MCF 10A (cell line): ENCODE data around the gene PTGDR2. TPM values are rescaled to one million over a fixed set of nuclear protein-coding genes. Genes with fewer than 3 reads are reported as not detected.

ENCODE experiments used
- BruUV-seq: library from RNA; stranded (reverse); fragments of 400-500 nt; replicated peaks from 2 replicates; lab custom pipeline; 2021; lab: Mats Ljungman, UMichigan
- CTCF ChIA-PET: fragments of 300-600 bp; sonication (Branson Sonifier 250); formaldehyde crosslinking; extraction: SDS; loops from one replicate; lab custom pipeline; 2021; ENCODE audit warnings: antibody characterized with exemption, inconsistent platforms; lab: Yijun Ruan, JAX
- POLR2A ChIA-PET: fragments of 300-600, 350-650 bp; sonication (Branson Sonifier 250); formaldehyde crosslinking; extraction: SDS; loops from one replicate; lab custom pipeline; 2020; ENCODE audit warnings: antibody characterized with exemption, inconsistent platforms; lab: Yijun Ruan, JAX
- DNase-seq: peaks from one replicate; pipeline ENCODE4 v3.0.0-alpha.2; 2018; ENCODE audit not compliant: unreplicated experiment
- H3K27ac Mint-ChIP-seq: one replicate; pipeline ENCODE4 v1.8.0; 2022; ENCODE audit warnings: mild to moderate bottlenecking, low read depth, mixed read lengths; ENCODE audit not compliant: unreplicated experiment
- H3K27me3 Mint-ChIP-seq: one replicate; pipeline ENCODE4 v1.8.0; 2022; ENCODE audit warnings: mixed read lengths; ENCODE audit not compliant: insufficient read depth, unreplicated experiment
- H3K36me3 Mint-ChIP-seq: one replicate; pipeline ENCODE4 v1.8.0; 2022; ENCODE audit warnings: mild to moderate bottlenecking, moderate library complexity, mixed read lengths; ENCODE audit not compliant: insufficient read depth, unreplicated experiment
- H3K4me1 Mint-ChIP-seq: one replicate; pipeline ENCODE4 v1.8.0; 2022; ENCODE audit warnings: mixed read lengths; ENCODE audit not compliant: insufficient read depth, unreplicated experiment
- H3K4me3 Mint-ChIP-seq: one replicate; pipeline ENCODE4 v1.8.0; 2022; ENCODE audit warnings: mild to moderate bottlenecking, moderate library complexity, mixed read lengths; ENCODE audit not compliant: unreplicated experiment
- H3K9me3 Mint-ChIP-seq: one replicate; pipeline ENCODE4 v1.8.0; 2022; ENCODE audit warnings: mixed read lengths; ENCODE audit not compliant: unreplicated experiment
- intact Hi-C: fragments of 100-400 bp; cut with micrococcal nuclease; formaldehyde crosslinking; loops from 2 replicates; pipeline ENCODE4 v1.14.1; 2022
- total RNA-seq: library from RNA; stranded (reverse); gene quantifications from 2 replicates; pipeline ENCODE4 v1.2.3, GENCODE V29; 2022
- TF ChIP-seq, protein P1 (sequence below): fragments of 200-600 bp; IDR thresholded peaks from one replicate; pipeline ENCODE4 v1.8.0; 2022; ENCODE audit warnings: antibody characterized with exemption, mild to moderate bottlenecking; ENCODE audit not compliant: unreplicated experiment

PTGDR2 gene
- total RNA-seq, 1 experiment from 2014 or later, result not detected

DNA sequence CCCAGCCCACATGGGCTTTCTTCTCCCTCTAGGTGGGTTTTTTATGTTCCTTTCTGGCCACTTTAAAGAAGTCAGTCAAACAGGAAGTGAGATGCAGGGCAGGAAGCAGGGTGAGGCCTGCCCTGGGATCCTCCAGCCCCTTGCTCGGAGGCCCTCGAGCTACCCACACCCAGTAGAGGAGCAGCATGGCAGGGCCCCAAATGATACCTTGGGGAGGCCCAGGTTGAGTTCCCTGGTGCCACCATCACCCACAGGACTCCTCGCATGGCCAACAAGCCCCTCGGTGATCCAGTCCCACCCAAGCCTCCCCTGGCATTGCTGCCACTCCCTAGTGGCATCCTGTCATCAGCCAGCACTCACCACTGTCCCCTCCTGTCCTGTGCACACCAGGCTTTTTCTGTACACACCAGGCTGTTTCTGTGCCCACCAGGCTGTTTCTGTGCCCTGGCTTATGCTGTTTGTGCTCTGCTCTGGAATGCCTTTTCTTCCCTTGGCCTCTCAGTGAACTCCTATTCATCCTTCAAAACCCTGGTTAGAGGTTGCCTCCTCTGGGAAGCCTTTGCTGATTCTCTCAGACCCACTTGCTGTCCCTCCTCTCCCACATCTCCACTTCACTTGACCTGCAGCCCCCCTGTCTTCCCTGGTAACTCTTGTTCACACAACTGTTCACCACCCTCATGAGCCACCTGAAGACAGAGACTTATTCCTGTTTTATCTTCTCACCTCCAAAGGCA lies 3.1 kb upstream of the PTGDR2 start:
- no peaks in the 10 kb centered on the region for H3K4me1 Mint-ChIP-seq
- no peak overlapping the region for H3K27ac Mint-ChIP-seq
- POLR2A ChIA-PET, result no interaction called here
- H3K36me3 Mint-ChIP-seq, result no peaks in the 10 kb centered on the region
- intact Hi-C loops, result no loop called here
- no TSS peak for BruUV-seq
- CTCF ChIA-PET, result no interaction called here
- H3K9me3 Mint-ChIP-seq, result no peaks in the 10 kb centered on the region
- H3K27me3 Mint-ChIP-seq, result peaks cover 20% of the 10 kb centered on the region
- H3K4me3 Mint-ChIP-seq, result no peak overlapping the region
- TF ChIP-seq, protein P1, sequence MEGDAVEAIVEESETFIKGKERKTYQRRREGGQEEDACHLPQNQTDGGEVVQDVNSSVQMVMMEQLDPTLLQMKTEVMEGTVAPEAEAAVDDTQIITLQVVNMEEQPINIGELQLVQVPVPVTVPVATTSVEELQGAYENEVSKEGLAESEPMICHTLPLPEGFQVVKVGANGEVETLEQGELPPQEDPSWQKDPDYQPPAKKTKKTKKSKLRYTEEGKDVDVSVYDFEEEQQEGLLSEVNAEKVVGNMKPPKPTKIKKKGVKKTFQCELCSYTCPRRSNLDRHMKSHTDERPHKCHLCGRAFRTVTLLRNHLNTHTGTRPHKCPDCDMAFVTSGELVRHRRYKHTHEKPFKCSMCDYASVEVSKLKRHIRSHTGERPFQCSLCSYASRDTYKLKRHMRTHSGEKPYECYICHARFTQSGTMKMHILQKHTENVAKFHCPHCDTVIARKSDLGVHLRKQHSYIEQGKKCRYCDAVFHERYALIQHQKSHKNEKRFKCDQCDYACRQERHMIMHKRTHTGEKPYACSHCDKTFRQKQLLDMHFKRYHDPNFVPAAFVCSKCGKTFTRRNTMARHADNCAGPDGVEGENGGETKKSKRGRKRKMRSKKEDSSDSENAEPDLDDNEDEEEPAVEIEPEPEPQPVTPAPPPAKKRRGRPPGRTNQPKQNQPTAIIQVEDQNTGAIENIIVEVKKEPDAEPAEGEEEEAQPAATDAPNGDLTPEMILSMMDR, result no peak
- DNase-seq, result no peak

DNA sequence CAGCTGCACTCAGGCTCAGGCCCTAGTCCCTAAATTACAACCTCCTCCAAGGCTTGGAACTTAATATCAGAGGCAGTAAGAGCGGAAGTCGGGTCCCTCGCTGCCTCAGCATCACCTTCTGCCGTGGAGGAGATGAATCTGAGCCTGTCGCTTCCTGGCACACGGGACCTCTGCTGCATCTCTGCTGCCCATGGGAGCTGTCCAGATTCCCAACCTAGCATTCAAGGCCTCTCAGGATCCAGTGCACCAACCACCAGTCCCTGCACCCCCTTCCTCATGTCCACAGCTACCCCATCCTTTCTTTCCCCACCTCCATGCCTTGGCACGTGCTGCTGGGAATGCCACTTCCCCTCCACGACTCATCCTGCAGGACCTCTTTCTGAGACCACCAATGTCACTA lies 2.5 kb upstream of the PTGDR2 start:
- no peaks in the 10 kb centered on the region for H3K4me1 Mint-ChIP-seq
- H3K9me3 Mint-ChIP-seq, result no peaks in the 10 kb centered on the region
- H3K4me3 Mint-ChIP-seq, result no peak overlapping the region
- no peak overlapping the region for H3K27ac Mint-ChIP-seq
- intact Hi-C loops, result no loop called here
- TF ChIP-seq, protein P1, result no peak
- DNase-seq, result no peak
- ChIA-PET CTCF (no interaction called here), POLR2A (no interaction called here)
- H3K27me3 Mint-ChIP-seq, result peaks cover 14% of the 10 kb centered on the region
- no peaks in the 10 kb centered on the region for H3K36me3 Mint-ChIP-seq
- no TSS peak for BruUV-seq

DNA sequence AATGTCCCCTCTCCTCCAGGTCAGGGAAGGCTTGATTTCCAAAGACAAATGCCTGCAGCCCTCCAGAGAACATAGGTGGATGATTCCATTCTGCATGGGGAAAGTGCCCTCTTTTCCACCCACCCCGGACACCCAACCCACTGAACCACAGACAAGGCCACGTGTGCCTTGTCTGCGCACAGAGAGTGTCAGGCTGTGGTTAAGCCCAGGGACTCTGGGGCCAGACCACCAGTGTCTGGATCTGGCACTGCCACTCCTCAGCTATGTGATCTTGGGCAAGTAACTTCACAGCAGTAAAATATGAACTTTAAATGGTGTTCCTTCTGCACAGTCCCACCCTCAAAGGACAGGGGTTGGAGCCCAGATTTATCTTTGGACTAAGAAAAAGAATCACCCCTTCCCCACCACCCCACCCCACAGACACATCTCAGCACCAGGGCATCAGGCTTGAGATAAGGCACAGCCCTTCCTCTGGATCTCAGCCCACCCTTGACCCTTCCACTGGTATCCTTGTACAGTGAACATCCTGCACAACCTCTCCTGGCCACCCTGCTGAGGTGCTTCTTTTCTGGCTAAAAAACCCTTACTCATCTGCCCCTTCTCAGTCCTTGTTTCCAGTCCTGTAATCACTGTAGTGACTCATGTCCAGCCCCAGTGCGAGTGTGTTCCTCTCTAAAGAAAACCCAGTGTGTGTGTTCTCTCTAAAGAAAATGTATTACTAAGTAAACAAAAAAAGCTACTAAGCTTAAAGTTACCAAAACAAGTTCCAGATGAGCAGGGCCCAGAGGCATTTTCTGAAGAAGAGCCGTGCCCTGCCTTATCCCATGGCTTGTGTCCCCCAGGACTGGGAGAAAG lies 1.9 kb upstream of the PTGDR2 start:
- no peak overlapping the region for H3K27ac Mint-ChIP-seq
- no TSS peak for BruUV-seq
- ChIA-PET POLR2A (no interaction called here), CTCF (no interaction called here)
- TF ChIP-seq, protein P1, result no peak
- H3K4me1 Mint-ChIP-seq, result no peaks in the 10 kb centered on the region
- no peak overlapping the region for H3K4me3 Mint-ChIP-seq
- peaks cover 8% of the 10 kb centered on the region for H3K27me3 Mint-ChIP-seq
- H3K9me3 Mint-ChIP-seq, result no peaks in the 10 kb centered on the region
- intact Hi-C loops, result no loop called here
- no peak for DNase-seq
- no peaks in the 10 kb centered on the region for H3K36me3 Mint-ChIP-seq
